CD4-positive, alpha-beta T cell treated with Interleukin-21 for 1 hour (primary cell): ENCODE data around the gene PCBD2.
A peak's percentile ranks its signal among the peaks of the same experiment; 100 is the strongest.
"Not testable (repeated sequence)": the region's sequence is repeated elsewhere in the genome, so short reads cannot be mapped to it uniquely, and the experiment has no call there.

Experiments used
- DNase-seq: peaks from one replicate; pipeline ENCODE4 v3.0.0-alpha.2; 2020

The PCBD2 gene

DNA sequence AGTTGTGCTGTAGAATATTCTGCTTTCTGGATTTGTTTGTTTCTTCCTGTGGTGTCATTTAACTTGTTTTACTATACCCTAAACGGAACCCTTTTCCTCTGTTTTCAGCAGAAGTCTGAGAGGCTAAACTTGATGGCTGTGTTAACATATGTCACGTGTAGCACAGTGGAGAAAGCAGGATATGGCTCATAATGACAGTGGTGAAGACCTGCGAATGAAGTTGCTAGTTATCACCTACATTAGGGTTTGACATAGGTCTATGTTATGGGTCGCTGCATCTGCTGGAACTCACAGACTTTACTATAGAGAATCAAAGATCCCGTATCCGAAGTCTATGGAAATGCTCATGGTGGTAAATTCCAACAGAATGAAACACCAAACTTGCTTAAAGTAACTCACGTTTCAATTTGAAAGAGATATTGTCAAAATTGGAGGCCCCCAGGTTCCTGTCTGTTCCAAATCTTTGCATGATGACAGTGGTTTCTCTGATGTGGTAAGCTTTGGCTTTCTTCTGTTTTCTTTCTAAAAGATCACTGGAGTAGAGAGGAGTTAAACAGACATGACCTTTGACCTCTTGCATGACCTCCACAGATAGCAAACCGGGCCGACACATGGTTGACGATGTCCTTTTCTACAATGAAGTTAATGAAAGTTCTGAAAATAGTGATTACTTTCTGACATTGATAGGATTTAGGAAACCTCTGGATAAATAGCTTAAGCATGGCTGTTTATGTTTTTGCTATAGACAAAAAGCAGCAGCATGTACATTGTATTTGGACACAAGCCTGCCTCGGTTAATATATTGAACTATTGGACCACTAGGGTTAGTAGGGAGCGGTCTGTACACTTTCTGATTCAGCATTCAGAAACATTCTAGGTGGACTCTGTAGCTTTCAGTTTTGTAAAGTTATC, 59.7 kb downstream of the PCBD2 start:
- peak; percentile 31 for DNase-seq

- DNase-seq: no peak
These were observed 60.4 kb downstream of the PCBD2 start for GRCh38 chr5:134965271-134965825.

GRCh38 chr5:134967607-134968006, 62.7 kb downstream of the PCBD2 start, which contains the start of gene CATSPER3:
CATSPER3 (plus strand) TSS chr5:134967907; CDS start chr5:134967992, 85 bp downstream.
- DNase-seq: no peak

GRCh38 chr5:134968055-134968454, 63.1 kb downstream of the PCBD2 start:
- no peak for DNase-seq

GRCh38 chr5:134969166-134969565, 64.2 kb downstream of the PCBD2 start:
- no peak for DNase-seq

- DNase-seq: no peak
These were observed 70.3 kb downstream of the PCBD2 start for GRCh38 chr5:134975078-134975715.

DNA sequence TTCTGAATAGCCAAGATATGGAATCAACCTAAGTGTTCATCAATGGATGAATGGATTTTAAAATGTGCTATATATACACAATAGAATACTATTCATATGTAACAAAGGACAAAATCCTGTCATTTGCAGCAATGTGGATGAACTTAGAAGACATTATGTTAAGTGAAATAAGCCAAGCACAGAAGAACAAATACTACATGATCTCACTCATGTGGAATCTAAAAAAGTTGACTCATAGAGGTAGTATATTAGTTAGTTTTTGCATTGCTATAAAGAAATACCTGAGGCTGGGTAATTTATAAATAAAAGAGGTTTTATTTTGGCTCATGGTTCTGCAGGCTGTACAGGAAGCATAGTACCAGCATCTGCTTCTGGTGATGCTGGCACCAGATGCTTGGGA, 70.9 kb downstream of the PCBD2 start:
- DNase-seq: no peak

- DNase-seq: no peak
These were observed 71.9 kb downstream of the PCBD2 start for GRCh38 chr5:134976841-134977240.

- DNase-seq: no peak
These were observed 74.5 kb downstream of the PCBD2 start for GRCh38 chr5:134979416-134979815.

DNA sequence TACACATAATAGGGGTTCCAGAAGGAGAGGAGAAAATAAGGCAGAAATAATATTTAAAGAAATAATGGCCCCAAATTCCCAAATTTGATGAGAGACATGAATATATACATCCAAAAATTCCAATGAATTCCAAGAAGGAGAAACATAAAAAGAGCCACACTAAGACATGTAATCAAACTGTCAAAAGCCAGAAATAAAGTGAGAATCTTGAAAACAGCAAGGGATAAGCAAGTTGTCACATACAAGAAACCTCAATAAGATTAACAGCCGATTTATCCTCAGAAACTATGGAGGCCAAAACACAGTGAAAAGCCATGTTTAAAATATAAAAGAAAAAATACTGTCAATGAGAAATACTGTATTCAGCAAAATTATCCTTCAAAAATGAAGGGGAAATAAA, 77.3 kb downstream of the PCBD2 start:
- DNase-seq: no peak

GRCh38 chr5:134989266-134989830, 84.4 kb downstream of the PCBD2 start:
- no peak for DNase-seq

DNA sequence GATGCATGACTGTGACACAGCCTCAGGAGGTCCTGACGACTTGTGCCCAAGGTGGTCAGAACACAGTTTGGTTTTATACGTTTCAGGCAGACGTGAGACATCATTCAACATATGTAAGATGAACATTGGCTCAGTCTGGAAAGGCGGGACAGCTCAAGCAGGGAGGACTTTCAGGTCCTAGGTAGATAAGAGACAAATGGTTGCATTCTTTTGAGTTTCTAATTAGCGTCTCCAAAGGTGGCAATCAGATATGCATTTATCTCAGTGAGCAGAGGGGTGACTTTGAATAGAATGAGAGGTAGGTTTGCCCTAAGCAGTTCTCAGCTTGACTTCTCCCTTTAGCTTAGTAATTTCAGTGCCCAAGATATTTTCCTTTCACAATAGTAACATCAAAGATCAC, 85.3 kb downstream of the PCBD2 start:
- DNase-seq: not testable (repeated sequence)

- DNase-seq: no peak
These were observed 87.2 kb downstream of the PCBD2 start for GRCh38 chr5:134992148-134992547.

- no peak for DNase-seq
These were observed 88.2 kb downstream of the PCBD2 start for GRCh38 chr5:134993161-134993560.

DNA sequence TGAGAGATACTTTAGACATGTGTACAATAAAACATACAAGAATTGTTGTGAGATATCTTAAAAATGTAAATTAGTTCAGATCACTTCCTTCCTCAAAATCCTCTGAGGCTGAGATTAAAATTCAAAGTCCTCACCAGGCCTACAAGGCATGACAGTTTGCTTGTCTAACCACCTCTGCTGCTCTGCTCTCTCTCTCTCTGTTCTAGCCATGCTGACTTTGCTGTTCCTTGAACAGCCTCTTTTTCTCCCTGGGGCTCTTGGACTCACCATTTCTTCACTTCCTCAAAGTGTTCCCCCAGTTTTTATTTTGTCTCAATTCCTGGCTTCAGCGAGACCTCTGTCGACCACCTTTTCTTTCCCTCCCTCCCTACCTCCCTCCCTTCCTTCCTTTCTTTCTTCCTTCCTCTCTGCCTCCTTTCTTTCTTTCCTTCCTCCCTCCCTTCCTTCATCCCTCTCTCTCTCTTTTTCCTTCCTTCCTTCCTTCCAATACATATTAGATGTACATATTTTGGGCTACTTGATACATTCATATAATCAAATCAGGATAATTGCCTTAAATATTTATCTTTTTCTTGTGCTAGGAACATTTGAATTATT, 89.7 kb downstream of the PCBD2 start:
- no peak for DNase-seq

DNA sequence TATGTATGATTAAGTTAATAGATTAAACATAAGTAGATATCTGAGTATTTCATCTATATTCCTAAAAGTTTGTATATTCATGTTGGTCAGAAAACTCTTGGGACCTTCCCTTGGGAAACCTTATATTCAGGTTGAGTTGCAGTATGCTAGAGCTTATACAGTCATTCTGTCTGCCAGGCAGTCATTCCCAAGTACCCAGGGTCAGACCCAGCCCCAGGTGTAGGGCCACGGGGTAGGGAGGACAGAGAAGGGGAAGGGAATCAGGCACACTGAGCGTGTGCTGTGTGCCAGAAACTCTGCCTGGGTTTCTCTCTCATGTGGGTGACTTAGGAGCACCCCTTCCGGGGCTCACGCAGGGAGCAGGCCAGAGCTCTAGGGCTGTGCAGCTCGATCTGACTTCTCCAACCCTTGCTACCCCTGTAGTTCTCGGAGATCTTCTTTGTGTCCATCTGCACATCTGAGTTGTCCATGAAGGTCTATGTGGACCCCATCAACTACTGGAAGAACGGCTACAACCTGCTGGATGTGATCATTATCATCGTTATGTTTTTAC, 91.0 kb downstream of the PCBD2 start:
- no peak for DNase-seq

DNA sequence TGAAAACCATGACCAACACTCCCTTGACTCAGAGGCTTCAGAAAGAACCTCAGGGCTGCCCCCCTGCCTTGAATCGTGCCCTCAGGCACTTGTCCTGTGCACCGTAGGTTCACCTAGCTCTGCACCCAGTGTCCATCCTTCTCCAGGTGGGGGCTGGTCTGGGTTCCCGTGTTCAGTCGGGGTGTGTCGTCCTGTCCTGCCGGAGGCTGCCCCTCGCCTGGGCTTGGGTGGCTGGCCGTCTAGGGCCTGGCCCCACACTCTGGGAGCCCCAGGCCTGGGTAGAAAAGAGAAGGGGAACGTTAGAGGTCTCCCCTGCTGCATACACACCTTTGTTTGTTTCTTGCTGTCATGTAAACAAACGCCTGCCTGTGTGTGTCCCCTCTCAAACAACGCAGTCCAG, 92.1 kb downstream of the PCBD2 start:
- DNase-seq: no peak

DNA sequence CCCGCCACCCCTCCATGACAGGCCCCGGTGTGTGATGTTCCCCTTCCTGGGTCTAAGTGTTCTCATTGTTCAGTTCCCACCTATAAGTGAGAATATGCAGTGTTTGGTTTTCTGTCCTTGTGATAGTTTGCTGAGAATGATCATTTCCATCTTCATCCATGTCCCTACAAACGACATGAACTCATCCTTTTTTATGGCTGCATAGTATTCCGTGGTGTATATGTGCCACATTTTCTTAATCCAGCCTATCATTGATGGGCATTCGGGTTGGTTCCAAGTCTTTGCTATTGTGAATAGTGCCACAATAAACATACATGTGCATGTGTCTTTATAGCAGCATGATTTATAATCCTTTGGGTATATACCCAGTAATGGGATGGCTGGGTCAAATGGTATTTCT, 93.1 kb downstream of the PCBD2 start:
- DNase-seq: not testable (repeated sequence)

DNA sequence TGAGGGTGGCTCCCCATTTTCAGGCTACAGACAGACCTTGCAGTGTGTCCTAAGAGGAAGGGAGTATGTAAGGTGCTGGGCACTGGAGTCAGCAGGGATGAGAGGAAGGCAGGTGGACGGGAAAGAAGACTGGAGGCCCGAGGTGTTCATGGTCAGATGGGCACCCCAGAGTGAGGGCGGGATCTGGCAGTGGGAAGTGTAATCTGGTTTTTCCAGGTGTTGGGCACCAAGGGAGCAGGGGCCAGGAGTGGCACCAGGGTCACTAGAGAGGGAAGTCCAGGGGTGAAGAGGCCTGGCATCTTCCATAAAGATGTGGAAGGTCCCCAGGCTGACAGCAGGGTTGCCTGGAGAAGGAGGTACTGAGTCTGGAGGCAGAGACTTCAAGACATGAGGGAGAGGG, 99.4 kb downstream of the PCBD2 start:
- no peak for DNase-seq

- no peak for DNase-seq
These were observed 100.1 kb downstream of the PCBD2 start for GRCh38 chr5:135005076-135005475.

- no peak for DNase-seq
These were observed 102.4 kb downstream of the PCBD2 start for GRCh38 chr5:135007305-135007704.

DNA sequence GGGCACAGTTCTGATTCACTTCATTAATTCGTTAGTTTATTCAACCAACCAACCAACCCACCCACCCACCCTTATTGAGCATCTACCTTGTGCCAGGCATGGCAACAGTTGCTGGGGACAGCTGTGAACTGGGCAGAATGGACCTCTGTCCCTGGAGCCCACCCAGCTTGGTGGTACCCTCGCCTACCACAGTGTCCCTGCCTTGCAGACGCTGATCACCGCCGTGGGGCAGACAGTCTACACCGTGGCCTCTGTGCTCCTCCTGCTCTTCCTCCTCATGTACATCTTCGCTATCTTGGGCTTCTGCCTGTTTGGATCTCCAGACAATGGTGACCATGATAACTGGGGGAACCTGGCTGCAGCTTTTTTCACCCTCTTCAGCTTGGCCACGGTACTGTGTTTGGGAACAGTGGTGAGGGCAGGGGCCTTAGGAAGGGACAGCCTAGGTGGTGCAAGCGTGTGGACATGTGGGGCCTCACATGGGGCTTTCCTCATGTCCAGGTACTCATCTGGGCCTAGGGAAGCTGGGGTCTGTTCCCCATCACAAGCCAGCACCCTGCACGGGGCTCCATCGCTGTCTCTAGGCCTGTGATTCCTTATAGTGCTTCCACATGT, 102.9 kb downstream of the PCBD2 start:
- no peak for DNase-seq
